IMR-90 (cell line): ENCODE results near the gene WASHC4.

Experiments
- BHLHE40 ChIP-seq: fragments of 150-350 bp; IDR thresholded peaks from 2 replicates; pipeline ENCODE4 v1.6.1; 2016; ENCODE audit warnings: mild to moderate bottlenecking, low read depth, low read length
- MAZ ChIP-seq: IDR thresholded peaks from 2 replicates; pipeline ENCODE4 v1.6.1; 2012; ENCODE audit warnings: low read depth, mild to moderate bottlenecking, low read length, improper control_type of control experiment, moderate library complexity, borderline replicate concordance
- POLR2A ChIP-seq: IDR thresholded peaks from 2 replicates; pipeline ENCODE4 v1.6.1; 2012; ENCODE audit warnings: mild to moderate bottlenecking, low read depth, low read length
- RAD21 ChIP-seq: IDR thresholded peaks from 2 replicates; pipeline ENCODE4 v1.6.1; 2012; ENCODE audit warnings: low read length, improper control_type of control experiment
- RCOR1 ChIP-seq: IDR thresholded peaks from 2 replicates; pipeline ENCODE4 v1.6.1; 2012; ENCODE audit warnings: mild to moderate bottlenecking, low read length, improper control_type of control experiment; ENCODE audit not compliant: insufficient replicate concordance
- RFX5 ChIP-seq: IDR thresholded peaks from 2 replicates; pipeline ENCODE4 v1.8.0; 2012; ENCODE audit warnings: low read depth, mild to moderate bottlenecking, low read length, moderate library complexity
- SMC3 ChIP-seq: fragments of 150-350 bp; IDR thresholded peaks from 2 replicates; pipeline ENCODE4 v1.6.1; 2016; ENCODE audit warnings: low read depth, mild to moderate bottlenecking, antibody characterized with exemption, low read length, moderate library complexity
- TF ChIP-seq, protein P1 (sequence below): conservative IDR thresholded peaks from 2 replicates; pipeline ENCODE4 v1.5.1; 2012; ENCODE audit warnings: mild to moderate bottlenecking, low read depth, low read length, improper control_type of control experiment

DNA sequence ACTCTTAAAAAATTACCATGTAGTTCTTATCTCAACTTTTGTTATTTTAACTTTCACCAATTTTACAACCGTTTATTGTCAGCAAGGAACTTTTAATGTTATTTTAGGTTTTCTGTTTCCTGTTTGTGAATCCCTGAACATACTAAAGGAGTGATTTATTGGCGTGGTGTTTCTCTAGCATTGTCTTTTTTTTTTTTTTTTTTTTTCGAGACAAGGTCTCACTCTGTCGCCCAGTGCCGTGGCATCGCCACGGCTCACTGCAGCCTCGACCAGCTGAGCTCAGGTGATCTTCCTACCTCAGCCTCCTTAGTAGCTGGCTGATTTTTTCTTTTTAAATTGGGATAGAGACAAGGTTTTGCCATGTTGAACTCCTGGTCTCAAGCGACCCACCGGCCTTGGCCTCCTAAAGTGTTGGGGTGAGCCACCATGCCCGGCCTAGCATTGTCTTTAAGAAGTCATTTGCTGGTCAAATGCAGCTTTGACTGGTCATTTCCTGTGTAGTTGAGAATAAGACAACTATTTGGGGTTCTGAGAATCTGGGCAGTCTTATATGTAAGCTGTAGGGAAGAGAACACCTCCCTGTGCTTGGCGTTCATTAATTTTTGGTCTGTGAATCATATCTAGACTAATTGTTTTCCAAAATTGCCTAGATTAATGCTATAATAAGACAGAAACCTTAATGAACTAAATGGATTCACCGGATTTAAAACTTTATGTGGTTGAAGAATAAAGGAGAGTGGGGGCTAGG lies 2.1 kb downstream of the WASHC4 start:
- TF ChIP-seq, protein P1, sequence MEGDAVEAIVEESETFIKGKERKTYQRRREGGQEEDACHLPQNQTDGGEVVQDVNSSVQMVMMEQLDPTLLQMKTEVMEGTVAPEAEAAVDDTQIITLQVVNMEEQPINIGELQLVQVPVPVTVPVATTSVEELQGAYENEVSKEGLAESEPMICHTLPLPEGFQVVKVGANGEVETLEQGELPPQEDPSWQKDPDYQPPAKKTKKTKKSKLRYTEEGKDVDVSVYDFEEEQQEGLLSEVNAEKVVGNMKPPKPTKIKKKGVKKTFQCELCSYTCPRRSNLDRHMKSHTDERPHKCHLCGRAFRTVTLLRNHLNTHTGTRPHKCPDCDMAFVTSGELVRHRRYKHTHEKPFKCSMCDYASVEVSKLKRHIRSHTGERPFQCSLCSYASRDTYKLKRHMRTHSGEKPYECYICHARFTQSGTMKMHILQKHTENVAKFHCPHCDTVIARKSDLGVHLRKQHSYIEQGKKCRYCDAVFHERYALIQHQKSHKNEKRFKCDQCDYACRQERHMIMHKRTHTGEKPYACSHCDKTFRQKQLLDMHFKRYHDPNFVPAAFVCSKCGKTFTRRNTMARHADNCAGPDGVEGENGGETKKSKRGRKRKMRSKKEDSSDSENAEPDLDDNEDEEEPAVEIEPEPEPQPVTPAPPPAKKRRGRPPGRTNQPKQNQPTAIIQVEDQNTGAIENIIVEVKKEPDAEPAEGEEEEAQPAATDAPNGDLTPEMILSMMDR: no peak
- no peak for TF ChIP-seq BHLHE40
- TF ChIP-seq POLR2A: no peak
- no peak for TF ChIP-seq RFX5
- TF ChIP-seq MAZ: no peak
- no peak for TF ChIP-seq RAD21
- TF ChIP-seq SMC3: no peak
- no peak for TF ChIP-seq RCOR1
